MM.1S (cell line): Measurements from ENCODE around the gene KRT4.

ENCODE experiments used
- DNase-seq: peaks from one replicate; pipeline ENCODE4 v3.0.0-alpha.2; 2015
- H2AFZ ChIP-seq: fragments of 300-600 bp; sonication (generic); 2 replicates; pipeline ENCODE4 v1.6.0; 2016; ENCODE audit warnings: antibody characterized with exemption, low read length
- H3F3A ChIP-seq: fragments of 300-600 bp; sonication (generic); 2 replicates; pipeline ENCODE4 v1.6.1; 2016; ENCODE audit warnings: mild to moderate bottlenecking, antibody characterized with exemption, low read length, moderate library complexity, mixed read lengths; ENCODE audit not compliant: insufficient read depth
- H3K27ac ChIP-seq: fragments of 300-600 bp; sonication (generic); 2 replicates; pipeline ENCODE4 v1.5.1; 2016; ENCODE audit warnings: mild to moderate bottlenecking, low read length
- H3K27me3 ChIP-seq: fragments of 300-600 bp; sonication (generic); replicated peaks from 2 replicates; pipeline ENCODE4 v1.6.0; 2016; ENCODE audit warnings: low read length; ENCODE audit not compliant: insufficient read depth
- H3K36me3 ChIP-seq: fragments of 300-600 bp; sonication (generic); replicated peaks from 2 replicates; pipeline ENCODE4 v1.6.1; 2016; ENCODE audit warnings: mild to moderate bottlenecking, low read length, mixed read lengths; ENCODE audit not compliant: insufficient read depth
- H3K4me1 ChIP-seq: fragments of 300-600 bp; sonication (generic); 2 replicates; pipeline ENCODE4 v1.6.1; 2016; ENCODE audit warnings: low read length, mixed read lengths
- H3K4me2 ChIP-seq: fragments of 300-600 bp; sonication (generic); 2 replicates; pipeline ENCODE4 v1.6.0; 2016; ENCODE audit warnings: low read depth, low read length
- H3K4me3 ChIP-seq: fragments of 300-600 bp; sonication (generic); 2 replicates; pipeline ENCODE4 v1.5.1; 2016; ENCODE audit warnings: low read length, mixed read lengths
- H3K79me2 ChIP-seq: fragments of 300-600 bp; sonication (generic); 2 replicates; pipeline ENCODE4 v1.6.1; 2016; ENCODE audit warnings: mixed run types, low read length, mixed read lengths
- H3K9ac ChIP-seq: fragments of 300-600 bp; sonication (generic); 2 replicates; pipeline ENCODE4 v1.6.1; 2016; ENCODE audit warnings: low read length, mixed read lengths
- H3K9me2 ChIP-seq: fragments of 300-600 bp; sonication (generic); replicated peaks from 2 replicates; pipeline ENCODE4 v1.6.1; 2016; ENCODE audit warnings: mild to moderate bottlenecking, low read length, mixed read lengths; ENCODE audit not compliant: insufficient read depth
- H3K9me3 ChIP-seq: fragments of 300-600 bp; sonication (generic); replicated peaks from 2 replicates; pipeline ENCODE4 v1.6.1; 2016; ENCODE audit warnings: mild to moderate bottlenecking, low read length, mixed read lengths; ENCODE audit not compliant: insufficient read depth
- H4K20me1 ChIP-seq: fragments of 300-600 bp; sonication (generic); 2 replicates; pipeline ENCODE4 v1.6.1; 2016; ENCODE audit warnings: mild to moderate bottlenecking, low read length, moderate library complexity, mixed read lengths; ENCODE audit not compliant: insufficient read depth
- CTCF ChIP-seq: fragments of 300-600 bp; sonication (generic); IDR thresholded peaks from 2 replicates; pipeline ENCODE4 v1.5.1; 2016; ENCODE audit warnings: antibody characterized with exemption, low read length, mixed read lengths
- EZH2 ChIP-seq: fragments of 300-600 bp; sonication (generic); optimal IDR thresholded peaks from 2 replicates; pipeline ENCODE3; 2017; ENCODE audit warnings: low read depth, mild to moderate bottlenecking, antibody characterized with exemption, low read length, mixed read lengths
- EZH2phosphoT487 ChIP-seq: fragments of 300-600 bp; sonication (generic); IDR thresholded peaks from 2 replicates; pipeline ENCODE4 v1.6.1; 2018; ENCODE audit warnings: antibody characterized with exemption, low read length

KRT4 gene

GRCh38 chr12:52836491-52837412 is 22.8 kb upstream of the KRT4 start:
- no peaks in the 10 kb centered on the region for H3K4me1 ChIP-seq
- no peaks in the 10 kb centered on the region for H3K36me3 ChIP-seq
- H3K4me2 ChIP-seq, result no peak overlapping the region
- H3K27me3 ChIP-seq, result peaks cover 96% of the 10 kb centered on the region
- no peak for DNase-seq
- no peaks in the 10 kb centered on the region for H4K20me1 ChIP-seq
- H2AFZ ChIP-seq, result no peak overlapping the region
- no peaks in the 10 kb centered on the region for H3F3A ChIP-seq
- H3K4me3 ChIP-seq, result no peak overlapping the region
- no peak for TF ChIP-seq EZH2
- H3K9me2 ChIP-seq, result no peaks in the 10 kb centered on the region
- H3K9ac ChIP-seq, result no peak overlapping the region
- no peaks in the 10 kb centered on the region for H3K79me2 ChIP-seq
- H3K9me3 ChIP-seq, result no peaks in the 10 kb centered on the region
- H3K27ac ChIP-seq, result no peak overlapping the region

- no peaks in the 10 kb centered on the region for H3K79me2 ChIP-seq
- no peak overlapping the region for H3K4me2 ChIP-seq
- no peak overlapping the region for H3K4me3 ChIP-seq
- H3K27me3 ChIP-seq, result peaks cover 99% of the 10 kb centered on the region
- H3K27ac ChIP-seq, result no peak overlapping the region
- TF ChIP-seq CTCF (no peak), EZH2 (no peak), EZH2phosphoT487 (no peak)
- H3K9me3 ChIP-seq, result no peaks in the 10 kb centered on the region
- no peaks in the 10 kb centered on the region for H3K4me1 ChIP-seq
- no peaks in the 10 kb centered on the region for H3K9me2 ChIP-seq
- no peak for DNase-seq
- H3K9ac ChIP-seq, result no peak overlapping the region
- H2AFZ ChIP-seq, result no peak overlapping the region
- H3K36me3 ChIP-seq, result no peaks in the 10 kb centered on the region
- H3F3A ChIP-seq, result no peaks in the 10 kb centered on the region
- no peaks in the 10 kb centered on the region for H4K20me1 ChIP-seq
These were observed 22.1 kb upstream of the KRT4 start for GRCh38 chr12:52836042-52836466.

- no peaks in the 10 kb centered on the region for H3K79me2 ChIP-seq
- no peaks in the 10 kb centered on the region for H3K9me2 ChIP-seq
- no peaks in the 10 kb centered on the region for H3K4me1 ChIP-seq
- H4K20me1 ChIP-seq, result no peaks in the 10 kb centered on the region
- no peak overlapping the region for H3K4me2 ChIP-seq
- TF ChIP-seq CTCF, result no peak
- no peak for TF ChIP-seq EZH2phosphoT487
- no peak for TF ChIP-seq EZH2
- H3K9ac ChIP-seq, result no peak overlapping the region
- H3F3A ChIP-seq, result no peaks in the 10 kb centered on the region
- no peak overlapping the region for H3K4me3 ChIP-seq
- peaks cover 99% of the 10 kb centered on the region for H3K27me3 ChIP-seq
- H3K36me3 ChIP-seq, result no peaks in the 10 kb centered on the region
- no peaks in the 10 kb centered on the region for H3K9me3 ChIP-seq
- H3K27ac ChIP-seq, result no peak overlapping the region
- no peak overlapping the region for H2AFZ ChIP-seq
- DNase-seq, result no peak
These were observed 21.5 kb upstream of the KRT4 start for GRCh38 chr12:52835271-52836041.
